Activated CD4-positive, alpha-beta T cell treated with anti-CD3 and anti-CD28 coated beads for 48 hours (primary cell): ENCODE measurements around the gene MRPS14.

Source experiments
- DNase-seq: peaks from one replicate; pipeline ENCODE4 v3.0.0-alpha.2; 2020

MRPS14 gene

GRCh38 chr1:174982971-174983689, 40.1 kb downstream of the MRPS14 start:
- peak; percentile 42 for DNase-seq

- no peak for DNase-seq
These were observed 46.7 kb downstream of the MRPS14 start for GRCh38 chr1:174976436-174977108.

GRCh38 chr1:174975764-174976163, 47.5 kb downstream of the MRPS14 start:
- DNase-seq: no peak

GRCh38 chr1:174974711-174975119, 48.5 kb downstream of the MRPS14 start:
- DNase-seq: no peak

GRCh38 chr1:174971902-174972301, 51.3 kb downstream of the MRPS14 start:
- no peak for DNase-seq

GRCh38 chr1:174971466-174971865, 51.8 kb downstream of the MRPS14 start:
- no peak for DNase-seq

- DNase-seq: no peak
These were observed 53.2 kb downstream of the MRPS14 start for GRCh38 chr1:174969977-174970376.

GRCh38 chr1:174968750-174969244, 54.4 kb downstream of the MRPS14 start:
- no peak for DNase-seq

- no peak for DNase-seq
These were observed 55.1 kb downstream of the MRPS14 start for GRCh38 chr1:174967845-174968705.

- no peak for DNase-seq
These were observed 57.1 kb downstream of the MRPS14 start for GRCh38 chr1:174966008-174966572.

- DNase-seq: no peak
These were observed 57.7 kb downstream of the MRPS14 start for GRCh38 chr1:174965362-174966007.

- DNase-seq: no peak
These were observed 58.3 kb downstream of the MRPS14 start for GRCh38 chr1:174964972-174965361.

- no peak for DNase-seq
These were observed 58.8 kb downstream of the MRPS14 start for GRCh38 chr1:174964261-174964971.

GRCh38 chr1:174963529-174964125, 59.6 kb downstream of the MRPS14 start:
- DNase-seq: no peak
